H9 (cell line): ENCODE results near the gene GATA5. TPM values are rescaled to one million over a fixed set of nuclear protein-coding genes. Genes with fewer than 3 reads are reported as not detected.

Experiments
- DNase-seq: peaks from one replicate; pipeline ENCODE4 v3.0.0-alpha.2; 2017
- H2AFZ ChIP-seq: one replicate; pipeline ENCODE4 v1.6.1; 2013; ENCODE audit warnings: mild to moderate bottlenecking, low read length, control low read depth, moderate library complexity
- H2AK5ac ChIP-seq: 2 replicates; pipeline ENCODE4 v1.6.1; 2013; ENCODE audit warnings: low read length, control low read depth, mixed read lengths; ENCODE audit not compliant: insufficient read length
- H2BK120ac ChIP-seq: one replicate; pipeline ENCODE4 v1.6.1; 2013; ENCODE audit warnings: low read depth, mild to moderate bottlenecking, low read length, control low read depth, inconsistent platforms; ENCODE audit not compliant: poor library complexity, severe bottlenecking
- H2BK12ac ChIP-seq: 2 replicates; pipeline ENCODE4 v1.6.1; 2013; ENCODE audit warnings: low read length, control low read depth, mixed read lengths, low read depth; ENCODE audit not compliant: insufficient read length
- H2BK15ac ChIP-seq: 2 replicates; pipeline ENCODE4 v1.6.1; 2013; ENCODE audit warnings: low read depth, low read length, control low read depth
- H2BK20ac ChIP-seq: one replicate; pipeline ENCODE4 v1.6.1; 2013; ENCODE audit warnings: low read depth, mild to moderate bottlenecking, low read length, control low read depth, inconsistent platforms; ENCODE audit not compliant: poor library complexity, severe bottlenecking
- H2BK5ac ChIP-seq: 2 replicates; pipeline ENCODE4 v1.6.1; 2013; ENCODE audit warnings: low read length, control low read depth, mixed read lengths; ENCODE audit not compliant: insufficient read length
- H3K14ac ChIP-seq: 2 replicates; pipeline ENCODE4 v1.6.1; 2013; ENCODE audit warnings: low read length, control low read depth; ENCODE audit not compliant: insufficient read depth
- H3K18ac ChIP-seq: 2 replicates; pipeline ENCODE4 v1.6.1; 2013; ENCODE audit warnings: low read depth, mild to moderate bottlenecking, mixed read lengths, low read length, control low read depth; ENCODE audit not compliant: insufficient read length
- H3K23ac ChIP-seq: 2 replicates; pipeline ENCODE4 v1.6.1; 2013; ENCODE audit warnings: low read length, control low read depth, mixed read lengths, low read depth; ENCODE audit not compliant: insufficient read length
- H3K23me2 ChIP-seq: 2 replicates; pipeline ENCODE4 v1.6.1; 2013; ENCODE audit warnings: low read depth, mild to moderate bottlenecking, mixed read lengths, low read length, control low read depth; ENCODE audit not compliant: insufficient read length, poor library complexity, severe bottlenecking
- H3K27ac ChIP-seq: 2 replicates; pipeline ENCODE4 v1.5.1; 2013; ENCODE audit warnings: low read length, control low read depth, mixed read lengths, low read depth; ENCODE audit not compliant: insufficient read length
- H3K27me3 ChIP-seq: 2 replicates; pipeline ENCODE4 v1.6.1; 2013; ENCODE audit warnings: low read length, control low read depth, inconsistent platforms; ENCODE audit not compliant: insufficient read depth
- H3K4ac ChIP-seq: 2 replicates; pipeline ENCODE4 v1.6.1; 2013; ENCODE audit warnings: low read depth, mild to moderate bottlenecking, control low read depth, inconsistent platforms, low read length, moderate library complexity
- H3K4me1 ChIP-seq: 2 replicates; pipeline ENCODE4 v1.6.1; 2013; ENCODE audit warnings: low read length, control low read depth, inconsistent platforms; ENCODE audit not compliant: insufficient read depth
- H3K4me2 ChIP-seq: 2 replicates; pipeline ENCODE4 v1.6.1; 2013; ENCODE audit warnings: low read length, control low read depth, mixed read lengths; ENCODE audit not compliant: insufficient read length, insufficient read depth
- H3K56ac ChIP-seq: 2 replicates; pipeline ENCODE4 v1.6.1; 2013; ENCODE audit warnings: low read depth, mild to moderate bottlenecking, mixed read lengths, low read length, control low read depth; ENCODE audit not compliant: insufficient read length
- H3K79me1 ChIP-seq: 2 replicates; pipeline ENCODE4 v1.6.1; 2013; ENCODE audit warnings: low read depth, mild to moderate bottlenecking, moderate library complexity, low read length, control low read depth, inconsistent platforms; ENCODE audit not compliant: insufficient read depth, poor library complexity, severe bottlenecking
- H3K79me2 ChIP-seq: 2 replicates; pipeline ENCODE4 v1.6.1; 2013; ENCODE audit warnings: low read length, control low read depth, inconsistent platforms; ENCODE audit not compliant: insufficient read depth
- H3K9ac ChIP-seq: 2 replicates; pipeline ENCODE4 v1.6.1; 2013; ENCODE audit warnings: low read length, control low read depth, mixed read lengths; ENCODE audit not compliant: insufficient read length; ENCODE audit errors: extremely low read depth
- H3K9me3 ChIP-seq: one replicate; pipeline ENCODE4 v1.6.1; 2013; ENCODE audit warnings: low read depth, low read length, inconsistent platforms; ENCODE audit not compliant: control insufficient read depth
- H3T11ph ChIP-seq: one replicate; pipeline ENCODE4 v1.6.1; 2013; ENCODE audit warnings: mild to moderate bottlenecking, low read length, control low read depth, inconsistent platforms
- H4K20me1 ChIP-seq: one replicate; pipeline ENCODE4 v1.6.1; 2013; ENCODE audit not compliant: control insufficient read depth, insufficient read length, insufficient read depth
- H4K5ac ChIP-seq: 2 replicates; pipeline ENCODE4 v1.6.1; 2013; ENCODE audit warnings: low read depth, mild to moderate bottlenecking, mixed read lengths, low read length, control low read depth; ENCODE audit not compliant: insufficient read length
- H4K8ac ChIP-seq: replicated peaks from 2 replicates; pipeline ENCODE4 v1.6.1; 2013; ENCODE audit warnings: low read length, control low read depth, mixed read lengths, low read depth; ENCODE audit not compliant: insufficient read length
- H4K91ac ChIP-seq: 2 replicates; pipeline ENCODE4 v1.6.1; 2013; ENCODE audit warnings: low read depth, mild to moderate bottlenecking, moderate library complexity, mixed read lengths, low read length, control low read depth; ENCODE audit not compliant: insufficient read length
- H3K27ac Mint-ChIP-seq, 3 experiments: 2 replicates in 2 of 3; 3 replicates in 1 of 3; pipeline ENCODE4 v1.8.0; 2020 to 2021; ENCODE audit warnings: mixed read lengths in 3 of 3, mild to moderate bottlenecking in 1 of 3, moderate library complexity in 1 of 3
- H3K27me3 Mint-ChIP-seq: 2 replicates; pipeline ENCODE4 v1.8.0; 2021; ENCODE audit warnings: low read depth, mild to moderate bottlenecking, moderate library complexity, mixed read lengths
- H3K36me3 Mint-ChIP-seq, 3 experiments: 2 replicates in 2 of 3; 3 replicates in 1 of 3; pipeline ENCODE4 v1.8.0; 2020 to 2021; ENCODE audit warnings: low read depth in 3 of 3, mixed read lengths in 3 of 3; ENCODE audit not compliant: insufficient read depth in 1 of 3
- H3K4me1 Mint-ChIP-seq, 2 experiments: 2 replicates each; pipeline ENCODE4 v1.8.0; 2020; ENCODE audit warnings: mixed read lengths in 2 of 2
- H3K4me3 Mint-ChIP-seq, 2 experiments: 2 replicates in 1 of 2; 3 replicates in 1 of 2; pipeline ENCODE4 v1.8.0; 2020 to 2021; ENCODE audit warnings: mild to moderate bottlenecking in 2 of 2, mixed read lengths in 2 of 2, moderate library complexity in 1 of 2
- H3K9me3 Mint-ChIP-seq, 2 experiments: 2 replicates in 1 of 2; 3 replicates in 1 of 2; pipeline ENCODE4 v1.8.0; 2020; ENCODE audit warnings: mild to moderate bottlenecking in 2 of 2, mixed read lengths in 2 of 2, moderate library complexity in 1 of 2
- CTCF ChIP-seq: fragments of 200-600 bp; sonication (generic); conservative IDR thresholded peaks from 3 replicates; pipeline ENCODE4 v1.8.0; 2021; ENCODE audit warnings: antibody characterized with exemption, mild to moderate bottlenecking
- WGBS: extraction: QIAGEN DNeasy Blood & Tissue Kit; methylation state at CpG from one replicate; pipeline ENCODE4 v1.1.7; 2013; ENCODE audit warnings: missing lambda C conversion rate, low lambda C conversion rate, mixed read lengths; ENCODE audit not compliant: insufficient read length; ENCODE audit errors: extremely low coverage; 5-methylcytosine and 5-hydroxymethylcytosine counted together
- total RNA-seq: library from RNA; stranded (reverse); gene quantifications from 2 replicates; pipeline ENCODE4 v1.2.1, GENCODE V29; 2021

The GATA5 gene
- total RNA-seq, 1 experiment from 2014 or later, result 0.24 TPM

GRCh38 chr20:62458275-62459251 is 17.2 kb downstream of the GATA5 start:
- Histone ChIP-seq H2BK20ac (no peak overlapping the region), H3K23me2 (no peaks in the 10 kb centered on the region), H3K79me2 (no peaks in the 10 kb centered on the region), H2BK5ac (no peak overlapping the region), H3K4me1 (no peaks in the 10 kb centered on the region), H3K79me1 (no peaks in the 10 kb centered on the region), H3K9ac (no peak overlapping the region), H2BK12ac (no peak overlapping the region), H3K14ac (no peak overlapping the region; the same call in 1 of the 2 replicates), H3K23ac (no peak overlapping the region), H3K18ac (no peak overlapping the region), H3K27me3 (no peaks in the 10 kb centered on the region), H2AK5ac (no peak overlapping the region), H3K9me3 (no peaks in the 10 kb centered on the region), H3K56ac (no peak overlapping the region), H3K4me2 (no peak overlapping the region), H3K27ac (no peak overlapping the region), H2AFZ (no peak overlapping the region), H4K91ac (no peak overlapping the region), H2BK120ac (no peak overlapping the region), H4K5ac (no peak overlapping the region), H3T11ph (no peak overlapping the region), H3K4ac (no peak overlapping the region), H4K8ac (no peak overlapping the region), H4K20me1 (no peaks in the 10 kb centered on the region), H2BK15ac (no peak overlapping the region)
- no CpG with 5 or more reads among the region's 41 CpGs for WGBS
- H3K4me3 Mint-ChIP-seq, result no peak overlapping the region
- H3K27ac Mint-ChIP-seq, result no peak overlapping the region
- no peak for TF ChIP-seq CTCF
- H3K9me3 Mint-ChIP-seq, result no peaks in the 10 kb centered on the region
- no peaks in the 10 kb centered on the region for H3K36me3 Mint-ChIP-seq
- DNase-seq, result no peak
- H3K4me1 Mint-ChIP-seq, result peaks cover 3 to 18% of the 10 kb centered on the region in 2 experiments; a peak in 3 of 4 replicates
- H3K27me3 Mint-ChIP-seq, result peaks cover 4% of the 10 kb centered on the region
